ENCODE measurements around the gene SLC24A3. TPM values are rescaled to one million over a fixed set of nuclear protein-coding genes. Genes with fewer than 3 reads are reported as not detected.

Gene SLC24A3
- total and polyA plus RNA-seq, 2 donors: 12.6 to 20.5 TPM

GRCh38 chr20:19412254-19412653 lies 199.8 kb downstream of the SLC24A3 start:
- Histone ChIP-seq H3K4me3 (ENCODE audit: low read depth, low read length) (no peak overlapping the region), H3K36me3 (ENCODE audit: insufficient read depth) (peaks cover 3% of the 10 kb centered on the region), H3K4me1 (ENCODE audit: insufficient read depth) (no peaks in the 10 kb centered on the region), H3K27ac (ENCODE audit: low read depth) (no peak overlapping the region)
- WGBS: 88% methylated on average over 3 of the region's 3 CpGs
- DNase-seq (ENCODE audit: extremely low spot score): no peak

DNA sequence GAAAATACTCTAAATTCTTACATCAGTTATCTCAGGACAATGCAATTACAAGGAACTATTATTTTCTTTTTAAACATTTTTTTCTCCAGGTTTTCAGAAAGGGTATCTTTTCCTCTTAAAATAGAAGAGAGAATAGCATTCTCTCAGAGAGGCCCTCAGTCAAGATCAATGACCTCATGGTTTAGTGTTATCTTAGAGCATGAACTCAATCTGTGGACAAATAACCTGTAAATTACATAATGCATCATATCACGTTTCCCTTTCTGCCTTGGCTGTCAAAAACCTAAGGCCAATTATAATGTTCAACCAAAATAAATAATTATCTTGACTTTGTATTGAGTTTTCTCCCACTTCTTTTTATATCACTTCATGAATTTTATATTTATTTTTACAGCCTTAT lies 202.2 kb downstream of the SLC24A3 start:
- DNase-seq (ENCODE audit: extremely low spot score): no peak
- Histone ChIP-seq H3K4me3 (ENCODE audit: low read depth, low read length) (no peak overlapping the region), H3K27ac (ENCODE audit: low read depth) (no peak overlapping the region), H3K4me1 (ENCODE audit: insufficient read depth) (no peaks in the 10 kb centered on the region), H3K36me3 (ENCODE audit: insufficient read depth) (peaks cover 3% of the 10 kb centered on the region)
- 84% methylated on average over 1 of the region's 1 CpG for WGBS

GRCh38 chr20:19415786-19416185 lies 203.3 kb downstream of the SLC24A3 start:
- H3K4me1 ChIP-seq (ENCODE audit: insufficient read depth): no peaks in the 10 kb centered on the region
- no peaks in the 10 kb centered on the region for H3K36me3 ChIP-seq (ENCODE audit: insufficient read depth)
- 91% methylated on average over 1 of the region's 1 CpG for WGBS
- no peak overlapping the region for H3K4me3 ChIP-seq (ENCODE audit: low read depth, low read length)
- DNase-seq (ENCODE audit: extremely low spot score): no peak
- no peak overlapping the region for H3K27ac ChIP-seq (ENCODE audit: low read depth)

GRCh38 chr20:19416627-19417026 lies 204.2 kb downstream of the SLC24A3 start:
- Histone ChIP-seq H3K36me3 (ENCODE audit: insufficient read depth) (no peaks in the 10 kb centered on the region), H3K4me3 (ENCODE audit: low read depth, low read length) (no peak overlapping the region), H3K27ac (ENCODE audit: low read depth) (no peak overlapping the region), H3K4me1 (ENCODE audit: insufficient read depth) (no peaks in the 10 kb centered on the region)
- no peak for DNase-seq (ENCODE audit: extremely low spot score)
- WGBS: 95% methylated on average over 2 of the region's 2 CpGs

GRCh38 chr20:19419396-19419795 lies 207.0 kb downstream of the SLC24A3 start:
- Histone ChIP-seq H3K4me1 (ENCODE audit: insufficient read depth) (no peaks in the 10 kb centered on the region), H3K4me3 (ENCODE audit: low read depth, low read length) (no peak overlapping the region), H3K27ac (ENCODE audit: low read depth) (no peak overlapping the region), H3K36me3 (ENCODE audit: insufficient read depth) (no peaks in the 10 kb centered on the region)
- 29% methylated on average over 4 of the region's 4 CpGs for WGBS
- no peak for DNase-seq (ENCODE audit: extremely low spot score)

- WGBS: 78% methylated on average over 9 of the region's 9 CpGs
- Histone ChIP-seq H3K36me3 (ENCODE audit: insufficient read depth) (no peaks in the 10 kb centered on the region), H3K27ac (ENCODE audit: low read depth) (no peak overlapping the region), H3K4me1 (ENCODE audit: insufficient read depth) (no peaks in the 10 kb centered on the region), H3K4me3 (ENCODE audit: low read depth, low read length) (no peak overlapping the region)
- DNase-seq (ENCODE audit: extremely low spot score): no peak
Observed at GRCh38 chr20:19423097-19423899, 210.9 kb downstream of the SLC24A3 start.

- Histone ChIP-seq H3K4me1 (ENCODE audit: insufficient read depth) (no peaks in the 10 kb centered on the region), H3K36me3 (ENCODE audit: insufficient read depth) (no peaks in the 10 kb centered on the region), H3K4me3 (ENCODE audit: low read depth, low read length) (no peak overlapping the region), H3K27ac (ENCODE audit: low read depth) (no peak overlapping the region)
- no peak for DNase-seq (ENCODE audit: extremely low spot score)
- 83% methylated on average over 8 of the region's 8 CpGs for WGBS
Observed at GRCh38 chr20:19423900-19424620, 211.6 kb downstream of the SLC24A3 start.

GRCh38 chr20:19426356-19426755 lies 213.9 kb downstream of the SLC24A3 start:
- Histone ChIP-seq H3K27ac (ENCODE audit: low read depth) (no peak overlapping the region), H3K4me3 (ENCODE audit: low read depth, low read length) (no peak overlapping the region), H3K4me1 (ENCODE audit: insufficient read depth) (no peaks in the 10 kb centered on the region), H3K36me3 (ENCODE audit: insufficient read depth) (no peaks in the 10 kb centered on the region)
- DNase-seq (ENCODE audit: extremely low spot score): no peak
- 66% methylated on average over 3 of the region's 3 CpGs for WGBS

DNA sequence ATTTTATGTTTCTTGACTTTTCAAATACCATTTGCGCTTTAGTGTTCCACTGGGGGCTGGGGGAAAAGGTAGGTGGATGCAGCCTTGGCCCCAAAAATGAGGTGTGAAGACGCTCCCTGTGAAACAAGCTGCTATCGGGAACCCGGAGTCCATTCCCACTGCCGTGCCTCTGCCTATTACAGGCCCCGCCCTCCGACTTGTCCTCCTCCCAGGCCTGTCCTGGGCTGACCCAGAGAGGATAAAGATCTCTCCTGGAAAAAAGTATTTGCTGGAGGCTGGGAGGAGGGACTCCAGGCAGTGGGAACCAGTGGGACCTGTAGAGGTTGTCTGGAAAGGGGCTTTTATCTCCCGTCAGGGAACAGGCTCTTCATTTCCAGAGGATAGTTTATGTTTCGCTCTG lies 215.0 kb downstream of the SLC24A3 start:
- Histone ChIP-seq H3K4me1 (ENCODE audit: insufficient read depth) (no peaks in the 10 kb centered on the region), H3K4me3 (ENCODE audit: low read depth, low read length) (no peak overlapping the region), H3K36me3 (ENCODE audit: insufficient read depth) (no peaks in the 10 kb centered on the region), H3K27ac (ENCODE audit: low read depth) (no peak overlapping the region)
- 56% methylated on average over 9 of the region's 9 CpGs for WGBS
- DNase-seq (ENCODE audit: extremely low spot score): no peak

- Histone ChIP-seq H3K27ac (ENCODE audit: low read depth) (no peak overlapping the region), H3K36me3 (ENCODE audit: insufficient read depth) (no peaks in the 10 kb centered on the region), H3K4me1 (ENCODE audit: insufficient read depth) (no peaks in the 10 kb centered on the region), H3K4me3 (ENCODE audit: low read depth, low read length) (no peak overlapping the region)
- no peak for DNase-seq (ENCODE audit: extremely low spot score)
- 54% methylated on average over 7 of the region's 7 CpGs for WGBS
Observed at GRCh38 chr20:19427913-19428312, 215.5 kb downstream of the SLC24A3 start.

DNA sequence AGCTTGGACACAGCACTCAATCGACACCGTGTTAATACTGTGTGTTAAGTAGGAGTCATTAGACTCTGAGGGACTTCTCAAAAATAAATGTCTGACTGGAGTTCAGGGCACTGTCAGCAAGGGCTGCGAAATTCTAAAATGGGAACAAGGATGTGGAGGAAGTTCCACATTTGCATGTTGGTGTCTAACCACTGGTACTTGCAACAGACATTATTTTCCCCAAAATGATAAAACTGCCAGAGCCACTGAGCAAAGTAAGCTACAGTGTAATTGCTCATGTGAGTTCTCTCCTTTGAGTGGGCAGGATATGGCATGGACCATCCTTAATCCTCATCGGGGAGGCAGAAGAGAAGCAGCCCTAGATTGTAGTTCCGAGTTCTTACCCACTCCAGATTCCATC lies 215.9 kb downstream of the SLC24A3 start:
- Histone ChIP-seq H3K27ac (ENCODE audit: low read depth) (no peak overlapping the region), H3K4me1 (ENCODE audit: insufficient read depth) (no peaks in the 10 kb centered on the region)
- 83% methylated on average over 5 of the region's 5 CpGs for WGBS

GRCh38 chr20:19429538-19429937 lies 217.1 kb downstream of the SLC24A3 start:
- Histone ChIP-seq H3K4me1 (ENCODE audit: insufficient read depth) (no peaks in the 10 kb centered on the region), H3K4me3 (ENCODE audit: low read depth, low read length) (no peak overlapping the region), H3K27ac (ENCODE audit: low read depth) (no peak overlapping the region), H3K36me3 (ENCODE audit: insufficient read depth) (no peaks in the 10 kb centered on the region)
- WGBS: 26% methylated on average over 7 of the region's 7 CpGs
- DNase-seq (ENCODE audit: extremely low spot score): no peak

More for the DNA sequence above, 215.9 kb downstream of the SLC24A3 start:
- DNase-seq (ENCODE audit: extremely low spot score): no peak
- Histone ChIP-seq H3K4me3 (ENCODE audit: low read depth, low read length) (no peak overlapping the region), H3K36me3 (ENCODE audit: insufficient read depth) (no peaks in the 10 kb centered on the region)

DNA sequence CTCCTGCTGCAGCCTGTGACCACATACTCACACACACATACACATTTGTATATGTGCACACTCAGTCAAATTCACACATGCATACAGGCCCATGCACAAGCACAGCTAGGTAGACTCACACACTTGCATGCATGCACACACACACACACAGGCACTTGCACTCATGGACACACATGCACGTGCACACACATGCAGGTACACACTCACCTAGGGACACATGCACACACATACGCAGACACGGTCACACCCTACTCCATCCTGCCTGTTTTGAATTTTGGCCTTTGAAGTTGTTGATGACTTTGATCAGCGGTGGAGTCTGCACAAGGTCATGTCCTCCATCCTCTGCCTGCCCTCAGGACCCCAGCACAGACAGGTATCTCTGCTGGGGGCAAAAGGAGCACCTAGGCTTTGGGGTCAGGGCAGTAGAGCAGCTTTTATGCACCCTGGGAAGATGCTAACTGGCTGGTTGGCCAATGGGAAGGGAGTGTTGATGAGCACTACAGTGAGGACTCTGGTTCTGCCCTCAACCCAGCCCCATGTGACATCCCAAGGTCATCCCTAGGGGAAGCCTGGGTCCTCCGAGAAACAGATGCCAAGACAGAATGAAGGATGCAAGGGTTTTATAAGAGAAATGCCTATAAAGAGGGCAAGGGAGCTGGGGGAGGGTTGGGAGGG lies 218.3 kb downstream of the SLC24A3 start:
- Histone ChIP-seq H3K36me3 (ENCODE audit: insufficient read depth) (no peaks in the 10 kb centered on the region), H3K4me3 (ENCODE audit: low read depth, low read length) (no peak overlapping the region), H3K27ac (ENCODE audit: low read depth) (no peak overlapping the region), H3K4me1 (ENCODE audit: insufficient read depth) (no peaks in the 10 kb centered on the region)
- WGBS: 95% methylated on average over 5 of the region's 5 CpGs
- DNase-seq (ENCODE audit: extremely low spot score): no peak

DNA sequence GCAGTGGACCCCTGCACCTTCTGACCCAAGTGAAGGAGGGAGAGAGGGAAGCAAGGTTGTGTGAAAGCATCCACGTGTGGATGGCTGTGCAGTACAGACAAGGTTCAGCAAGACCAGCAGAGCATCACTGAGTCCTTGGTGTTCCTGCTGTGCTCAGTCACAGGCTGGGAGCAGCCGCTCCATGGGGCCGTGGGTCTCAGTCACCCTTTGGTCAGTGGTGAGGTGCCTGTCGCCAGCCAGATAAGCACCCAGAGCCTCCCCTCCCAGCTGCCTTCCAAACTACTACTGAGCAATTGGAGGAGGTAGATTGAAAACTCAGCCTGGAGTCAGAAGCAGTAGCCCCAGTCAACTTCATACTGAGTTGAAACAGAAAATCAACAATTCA lies 218.9 kb downstream of the SLC24A3 start:
- no peaks in the 10 kb centered on the region for H3K4me1 ChIP-seq (ENCODE audit: insufficient read depth)
- DNase-seq (ENCODE audit: extremely low spot score): no peak
- WGBS: 92% methylated on average over 4 of the region's 4 CpGs
- H3K36me3 ChIP-seq (ENCODE audit: insufficient read depth): no peaks in the 10 kb centered on the region
- H3K27ac ChIP-seq (ENCODE audit: low read depth): no peak overlapping the region
- H3K4me3 ChIP-seq (ENCODE audit: low read depth, low read length): no peak overlapping the region

Data from urinary bladder (tissue), 4 donors.